NCI-H1417 (cell line): ENCODE results near the gene ADGRG4.
"Not testable (repeated sequence)": the region's sequence is repeated elsewhere in the genome, so short reads cannot be mapped to it uniquely, and the experiment has no call there.

Experiments
- DNase-seq, 3 experiments: peaks; one replicate each; lab custom pipeline; 2025; lab: John Stamatoyannopoulos, UW

ADGRG4 gene, protein sequence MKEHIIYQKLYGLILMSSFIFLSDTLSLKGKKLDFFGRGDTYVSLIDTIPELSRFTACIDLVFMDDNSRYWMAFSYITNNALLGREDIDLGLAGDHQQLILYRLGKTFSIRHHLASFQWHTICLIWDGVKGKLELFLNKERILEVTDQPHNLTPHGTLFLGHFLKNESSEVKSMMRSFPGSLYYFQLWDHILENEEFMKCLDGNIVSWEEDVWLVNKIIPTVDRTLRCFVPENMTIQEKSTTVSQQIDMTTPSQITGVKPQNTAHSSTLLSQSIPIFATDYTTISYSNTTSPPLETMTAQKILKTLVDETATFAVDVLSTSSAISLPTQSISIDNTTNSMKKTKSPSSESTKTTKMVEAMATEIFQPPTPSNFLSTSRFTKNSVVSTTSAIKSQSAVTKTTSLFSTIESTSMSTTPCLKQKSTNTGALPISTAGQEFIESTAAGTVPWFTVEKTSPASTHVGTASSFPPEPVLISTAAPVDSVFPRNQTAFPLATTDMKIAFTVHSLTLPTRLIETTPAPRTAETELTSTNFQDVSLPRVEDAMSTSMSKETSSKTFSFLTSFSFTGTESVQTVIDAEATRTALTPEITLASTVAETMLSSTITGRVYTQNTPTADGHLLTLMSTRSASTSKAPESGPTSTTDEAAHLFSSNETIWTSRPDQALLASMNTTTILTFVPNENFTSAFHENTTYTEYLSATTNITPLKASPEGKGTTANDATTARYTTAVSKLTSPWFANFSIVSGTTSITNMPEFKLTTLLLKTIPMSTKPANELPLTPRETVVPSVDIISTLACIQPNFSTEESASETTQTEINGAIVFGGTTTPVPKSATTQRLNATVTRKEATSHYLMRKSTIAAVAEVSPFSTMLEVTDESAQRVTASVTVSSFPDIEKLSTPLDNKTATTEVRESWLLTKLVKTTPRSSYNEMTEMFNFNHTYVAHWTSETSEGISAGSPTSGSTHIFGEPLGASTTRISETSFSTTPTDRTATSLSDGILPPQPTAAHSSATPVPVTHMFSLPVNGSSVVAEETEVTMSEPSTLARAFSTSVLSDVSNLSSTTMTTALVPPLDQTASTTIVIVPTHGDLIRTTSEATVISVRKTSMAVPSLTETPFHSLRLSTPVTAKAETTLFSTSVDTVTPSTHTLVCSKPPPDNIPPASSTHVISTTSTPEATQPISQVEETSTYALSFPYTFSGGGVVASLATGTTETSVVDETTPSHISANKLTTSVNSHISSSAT (N-terminal part only)

DNA sequence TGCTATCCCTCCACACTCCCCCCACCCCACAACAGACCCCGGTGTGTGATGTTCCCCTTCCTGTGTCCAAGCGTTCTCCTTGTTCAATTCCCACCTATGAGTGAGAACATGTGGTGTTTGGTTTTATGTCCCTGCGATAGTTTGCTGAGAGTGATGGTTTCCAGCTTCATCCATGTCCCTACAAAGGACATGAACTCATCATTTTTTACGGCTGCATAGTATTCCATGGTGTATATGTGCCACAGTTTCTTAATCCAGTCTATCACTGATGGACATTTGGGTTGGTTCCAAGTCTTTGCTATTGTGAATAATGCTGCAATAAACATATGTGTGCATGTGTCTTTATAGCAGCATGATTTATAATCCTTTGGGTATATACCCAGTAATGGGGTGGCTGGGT lies at the start of gene ADGRG4:
TSS of gene ADGRG4 (plus strand) at position 243 of the 400 bp plus-strand sequence. CDS start 7,815 bp downstream, outside the sequence.
- DNase-seq: not testable (repeated sequence)

DNA sequence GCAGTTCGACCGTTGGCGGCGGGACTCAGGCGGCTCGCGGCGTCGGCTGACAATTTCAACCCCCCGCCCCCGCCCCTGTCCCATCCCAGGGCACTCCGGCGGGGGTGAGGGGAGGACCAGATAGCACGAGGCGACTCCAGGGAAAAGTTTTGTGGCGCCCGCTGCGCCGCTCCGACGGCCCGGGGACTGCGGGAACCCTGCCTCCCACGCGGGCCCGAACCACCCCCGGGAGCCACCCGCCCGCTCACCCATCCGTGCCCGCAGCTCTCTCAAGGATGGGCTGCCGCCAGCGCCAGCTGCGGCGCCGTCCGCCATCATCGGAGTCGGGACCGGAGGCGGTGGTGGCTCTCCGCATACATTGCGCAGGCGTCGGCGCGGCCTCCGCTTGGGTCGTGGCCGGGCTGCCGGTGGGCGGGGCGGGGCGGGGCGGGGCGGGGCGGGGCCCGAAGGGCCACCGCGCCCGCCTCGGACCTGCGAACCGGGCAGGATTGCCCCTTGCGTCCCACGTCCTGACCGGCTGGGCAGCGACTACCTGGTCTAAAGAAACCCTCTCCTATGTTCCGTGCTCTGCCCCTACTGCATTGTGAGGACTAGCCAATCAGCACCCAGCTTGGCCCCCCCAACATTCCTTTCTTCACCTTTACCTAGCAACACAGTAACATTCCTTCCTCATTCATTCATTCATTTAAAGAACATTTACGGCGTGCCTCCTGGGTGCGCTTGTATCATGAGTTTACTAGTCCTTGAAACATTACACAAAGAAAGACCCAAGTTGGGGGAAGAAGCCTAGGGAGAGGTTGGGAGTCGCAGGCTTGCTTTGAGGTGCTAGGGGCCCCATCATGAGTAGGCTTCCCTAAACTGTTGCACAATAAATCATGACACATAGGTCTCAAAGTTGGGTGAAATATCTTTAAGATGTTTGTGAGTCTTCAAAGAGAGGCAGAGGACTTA lies 49.4 kb upstream of the ADGRG4 start, which contains the start of gene MAP7D3:
TSS of gene MAP7D3 (minus strand) at position 360 of the 951 bp plus-strand sequence. CDS start at position 318, 42 bp downstream.
- DNase-seq: peak in 2 of 3 experiments; percentile 60 to 72

DNA sequence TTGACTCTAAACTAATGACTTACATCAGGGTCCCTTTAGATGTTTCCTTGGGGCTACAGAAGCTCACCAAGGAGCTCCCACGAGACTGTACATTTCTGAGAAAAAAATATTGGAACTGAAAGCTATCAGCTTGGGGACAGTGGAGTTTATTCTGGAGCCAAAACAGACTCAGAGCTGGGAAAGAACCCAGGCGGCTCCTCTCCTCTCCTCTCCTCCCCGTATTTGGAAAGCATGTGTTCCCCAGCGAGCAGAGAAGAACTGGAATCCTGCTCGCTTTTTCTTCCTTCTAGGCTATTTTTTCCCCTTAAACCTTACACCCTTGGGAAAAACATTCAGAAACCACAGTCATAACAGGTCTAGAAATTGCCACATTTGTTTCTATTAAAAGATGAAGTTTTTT lies 45.2 kb upstream of the ADGRG4 start:
- no peak for DNase-seq

DNA sequence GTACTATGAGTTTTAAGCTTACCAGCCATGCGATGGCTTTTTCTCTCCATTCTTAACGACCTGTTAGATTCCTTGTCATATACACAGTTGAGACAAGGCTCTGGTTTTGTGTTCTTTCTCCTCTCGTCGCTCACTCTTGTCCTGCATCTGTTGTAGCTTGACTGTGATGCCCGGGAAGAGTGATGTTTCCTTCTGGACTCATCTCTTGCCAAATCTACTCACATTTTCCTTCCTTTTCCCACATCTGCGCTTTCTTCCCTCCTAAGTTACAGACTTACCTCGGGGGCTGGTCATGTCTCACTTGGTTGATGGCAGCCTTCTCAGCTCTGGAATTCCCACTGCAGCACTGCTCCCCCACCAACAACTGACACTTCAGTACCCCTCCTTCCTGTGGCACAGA lies 44.7 kb upstream of the ADGRG4 start:
- no peak for DNase-seq

DNA sequence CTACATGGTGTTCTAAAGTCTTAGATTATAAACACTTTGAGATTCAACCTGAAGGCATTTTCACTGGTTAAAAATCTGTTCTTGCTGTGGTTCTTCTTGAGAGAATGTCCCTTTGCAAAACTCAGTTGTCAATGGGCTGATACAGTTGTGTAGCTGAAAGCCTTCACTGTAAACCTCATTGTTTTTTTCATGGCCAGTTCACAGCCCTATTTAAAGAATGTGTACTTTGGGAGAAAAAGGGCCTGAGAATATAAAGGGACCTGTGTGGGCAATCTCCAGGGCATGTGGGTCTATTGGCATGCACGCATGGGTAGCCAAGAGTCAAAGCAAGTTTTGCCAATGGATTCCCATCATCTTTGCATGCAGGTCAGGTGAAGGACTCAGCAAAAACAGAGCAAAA lies 41.8 kb upstream of the ADGRG4 start:
- DNase-seq: no peak

DNA sequence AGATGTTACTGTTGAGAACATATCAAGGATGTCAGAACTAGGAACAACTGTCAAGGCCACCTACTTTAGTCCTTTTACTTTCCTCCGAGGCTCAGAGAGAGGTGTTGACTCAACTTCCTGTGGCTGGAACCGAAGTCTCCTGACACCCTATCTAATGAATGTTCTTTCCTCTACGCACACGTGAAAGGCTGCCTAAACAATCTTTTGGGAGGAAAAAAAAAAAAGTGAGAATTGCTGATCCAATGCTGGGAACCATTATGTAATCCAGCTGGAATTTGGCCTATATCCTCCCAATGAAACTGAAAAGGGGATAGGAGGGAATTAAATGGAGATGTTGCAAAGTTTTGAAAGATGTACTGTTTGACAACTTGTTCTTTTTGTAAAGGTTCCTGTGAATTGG lies 41.2 kb upstream of the ADGRG4 start:
- no peak for DNase-seq

DNA sequence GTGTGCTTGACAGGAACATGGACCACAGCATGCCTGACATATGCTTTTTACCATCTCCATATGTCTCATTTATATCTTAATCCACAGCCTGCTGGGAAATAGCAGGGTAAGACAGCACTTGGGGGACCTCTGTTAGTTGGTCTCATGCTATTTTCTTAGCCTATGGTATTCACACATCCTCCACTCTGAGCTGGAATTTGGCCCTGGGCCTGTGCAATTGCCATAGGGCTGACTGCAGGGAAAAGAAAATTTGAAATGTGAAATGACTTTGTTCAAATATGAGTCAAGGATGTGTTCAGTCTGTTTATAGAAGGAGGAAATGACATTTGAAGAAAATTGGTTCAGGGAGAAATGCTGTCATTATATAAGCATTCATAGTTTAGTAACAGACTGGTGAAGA lies 40.0 kb upstream of the ADGRG4 start:
- no peak for DNase-seq

DNA sequence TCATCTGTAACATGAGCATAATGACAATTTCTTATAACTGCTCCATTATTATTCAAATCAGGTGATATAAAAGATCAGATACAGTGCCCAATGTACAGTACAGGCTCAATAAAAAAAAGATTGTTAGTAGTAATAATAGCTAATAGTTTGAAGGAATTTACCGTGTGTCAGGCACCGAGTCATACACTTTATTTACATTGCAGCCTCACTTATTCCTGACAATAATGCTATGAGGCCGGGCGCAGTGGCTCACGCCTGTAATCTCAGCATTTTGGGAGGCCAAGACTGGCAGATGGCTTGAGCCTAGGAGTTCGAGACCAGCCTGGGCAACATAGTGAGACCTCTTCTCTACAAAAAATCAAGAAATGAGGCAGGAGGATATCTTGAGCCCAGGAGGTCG lies 39.4 kb upstream of the ADGRG4 start:
- DNase-seq: no peak

DNA sequence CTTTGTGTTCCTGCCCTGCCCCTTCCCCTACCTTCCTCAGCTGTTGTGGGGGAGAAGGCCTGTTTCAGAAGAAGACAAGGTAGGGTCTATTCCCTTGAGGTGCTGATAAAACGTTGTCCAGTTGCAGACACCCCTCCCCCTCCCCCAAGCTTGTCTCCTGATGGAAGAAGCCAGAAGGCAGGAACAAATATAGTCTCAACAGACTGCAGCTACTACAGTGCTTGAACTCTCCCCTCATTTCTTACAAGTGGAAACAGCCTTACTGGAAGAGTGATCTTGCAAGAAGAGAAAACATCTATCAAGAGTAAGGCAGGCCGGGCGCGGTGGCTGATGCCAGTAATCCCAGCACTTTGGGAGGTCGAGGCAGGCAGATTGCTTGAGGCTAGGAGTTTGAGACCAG lies 38.5 kb upstream of the ADGRG4 start:
- DNase-seq: no peak

DNA sequence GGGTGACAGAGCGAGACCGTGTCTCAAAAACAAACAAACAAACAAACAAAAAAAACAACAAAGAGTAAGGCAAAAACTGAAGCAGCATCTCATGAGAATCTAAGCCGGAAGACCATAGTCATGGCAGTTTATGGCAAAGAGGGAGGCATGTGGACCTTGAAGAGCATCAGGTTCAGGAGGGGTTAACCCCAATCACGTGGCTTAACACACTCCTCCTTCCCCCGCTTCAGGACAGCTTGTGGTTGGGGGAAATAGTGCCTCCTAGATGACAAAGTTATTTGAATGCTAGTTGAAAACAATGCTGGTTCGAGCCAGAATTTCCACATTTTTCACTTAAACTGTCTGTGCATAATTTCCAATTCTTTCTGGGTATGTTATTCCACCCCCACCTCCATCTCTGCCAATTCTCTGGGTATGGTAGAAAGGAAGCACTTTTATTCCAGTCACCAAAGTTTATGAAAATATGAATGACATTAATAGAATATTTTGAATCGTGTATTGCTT lies 37.9 kb upstream of the ADGRG4 start:
- no peak for DNase-seq

DNA sequence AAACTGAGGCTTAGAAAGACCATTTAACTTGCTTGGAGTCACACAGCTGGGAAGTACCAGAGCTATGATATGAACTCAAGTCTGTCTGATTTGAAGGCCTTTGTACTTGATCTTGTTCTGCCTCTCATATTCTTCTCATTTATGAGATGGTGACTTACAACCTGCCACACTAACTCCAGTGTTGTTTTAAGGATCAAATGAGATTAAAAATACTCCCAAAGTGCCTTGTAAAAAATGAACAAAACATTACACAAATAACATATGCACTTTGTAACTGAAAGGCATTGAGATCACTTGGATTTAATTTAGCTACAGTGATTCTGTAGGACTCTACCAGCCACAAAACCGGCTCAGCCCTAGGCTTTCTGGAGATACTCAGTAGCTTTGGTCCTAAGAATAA lies 33.9 kb upstream of the ADGRG4 start:
- DNase-seq: no peak

DNA sequence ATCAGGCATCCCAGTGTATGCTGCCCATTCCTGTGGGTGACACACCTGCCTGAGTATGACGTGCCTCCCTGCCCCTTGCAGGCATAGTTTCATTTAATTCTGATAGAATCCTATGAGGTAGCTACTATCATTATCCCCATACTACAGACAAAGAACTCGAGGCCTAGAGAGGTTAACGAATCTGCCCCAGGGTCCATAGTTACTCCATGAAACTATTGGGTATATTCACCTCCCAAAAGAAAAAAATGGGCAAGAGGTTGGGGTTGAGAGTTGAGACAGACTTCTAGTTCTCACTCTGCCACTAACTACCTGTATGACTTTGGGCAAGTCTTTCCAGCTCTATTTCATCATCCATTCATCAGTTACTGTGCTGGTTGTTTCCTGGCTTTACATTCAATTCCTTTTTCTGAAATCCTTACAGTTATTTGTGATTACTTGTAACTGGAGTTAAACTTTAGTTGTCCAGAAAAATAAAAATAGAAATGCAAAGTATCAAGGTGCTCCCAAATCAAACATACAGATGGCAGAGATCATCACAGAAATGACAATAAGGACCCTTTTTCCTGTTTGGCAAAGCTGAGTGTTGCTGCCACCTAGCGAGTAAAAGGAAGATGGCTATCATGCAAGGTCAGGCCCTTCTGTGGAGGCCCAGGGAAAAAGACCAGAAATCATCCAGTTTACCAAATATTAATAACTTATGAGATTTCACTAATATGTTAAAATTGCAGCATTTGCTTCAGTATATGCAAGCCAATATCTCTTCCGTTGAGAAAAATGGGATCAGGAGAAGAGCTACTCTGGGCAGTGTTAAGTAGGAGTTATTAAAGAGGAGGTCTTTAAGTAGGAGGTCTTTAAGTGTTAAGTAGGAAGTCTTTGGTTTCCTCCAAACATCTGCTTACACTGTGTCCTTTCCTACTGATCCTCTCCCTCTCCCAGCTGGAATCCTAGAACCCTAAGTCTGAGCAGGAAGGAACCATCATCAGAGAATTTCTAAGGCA lies 32.4 kb upstream of the ADGRG4 start:
- peak; percentile 14 to 78 (median 44) for DNase-seq

DNA sequence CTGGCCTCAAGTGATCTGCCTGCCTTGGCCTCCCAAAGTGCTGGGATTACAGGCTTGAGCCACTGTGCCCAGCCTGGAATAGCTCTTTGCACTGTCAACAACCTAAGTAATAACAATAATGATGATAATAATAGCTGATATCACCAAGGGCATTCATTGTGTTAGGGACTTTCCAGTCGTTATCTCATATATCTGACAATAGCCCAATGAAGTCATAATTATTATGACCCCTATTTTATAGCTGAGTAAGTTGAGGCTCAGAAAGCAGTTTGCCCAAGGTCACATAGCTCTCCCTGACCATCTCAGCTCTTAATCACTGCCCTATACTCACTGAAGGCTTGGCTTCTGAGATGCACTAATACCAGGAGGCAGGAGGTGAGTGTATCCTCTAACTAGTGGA lies 30.8 kb upstream of the ADGRG4 start:
- no peak for DNase-seq

DNA sequence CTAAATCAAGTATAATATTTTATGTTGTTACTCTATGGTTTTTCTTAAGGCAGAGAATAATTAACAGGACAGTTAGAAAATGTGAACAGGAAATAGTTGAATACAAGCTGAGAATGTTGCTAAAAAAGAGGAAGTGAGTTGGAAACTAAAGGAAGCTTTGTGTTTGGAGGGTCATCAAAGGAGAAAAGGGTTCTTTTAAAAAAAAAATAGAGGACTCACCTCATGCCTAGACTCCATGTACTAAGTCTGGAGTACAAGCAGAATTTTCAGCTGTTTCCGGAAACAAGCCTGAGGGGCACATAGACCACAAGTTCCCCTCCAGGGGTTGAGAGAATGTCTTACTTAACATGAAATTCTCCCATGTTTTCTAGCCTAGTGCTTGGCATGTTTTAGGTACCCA lies 29.5 kb upstream of the ADGRG4 start:
- no peak for DNase-seq

DNA sequence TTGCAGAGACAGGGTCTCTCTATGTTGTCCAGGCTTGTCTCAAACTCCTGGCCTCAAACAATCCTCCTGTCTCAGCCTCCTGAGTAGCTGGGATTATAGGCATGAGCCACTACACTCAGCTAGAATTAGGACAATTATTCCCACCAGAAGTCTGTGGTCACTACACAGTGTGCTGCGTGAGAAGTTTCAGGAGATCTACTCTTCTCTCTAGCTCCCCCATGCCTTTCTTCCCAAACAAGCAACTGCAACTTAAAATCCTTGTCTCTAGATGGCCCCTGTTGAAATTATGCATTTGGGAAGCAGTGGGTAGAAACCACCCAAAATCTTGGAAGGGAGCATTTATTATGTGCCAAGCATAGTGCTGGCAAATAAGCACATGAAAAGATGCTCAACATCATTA lies 28.4 kb upstream of the ADGRG4 start:
- no peak for DNase-seq

DNA sequence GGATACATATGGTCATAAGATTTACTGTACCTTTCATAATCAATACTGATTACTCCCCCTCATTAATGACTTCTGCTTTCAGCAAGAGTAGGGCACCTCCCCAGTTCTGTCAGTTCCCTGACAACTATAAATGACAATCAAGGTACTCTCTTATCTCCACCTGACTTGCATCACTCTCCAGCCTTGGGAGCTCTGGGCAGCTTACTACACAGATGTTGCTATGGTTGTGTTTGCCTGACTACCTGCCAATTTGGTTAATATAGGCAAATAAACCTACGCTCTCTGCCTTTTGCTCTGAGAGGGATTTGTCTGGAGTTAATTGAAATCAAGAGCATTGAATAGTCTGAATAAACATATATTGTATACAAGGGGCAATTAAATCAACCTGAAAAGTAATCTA lies 26.8 kb upstream of the ADGRG4 start:
- peak in 2 of 3 experiments; percentile 14 to 73 for DNase-seq

DNA sequence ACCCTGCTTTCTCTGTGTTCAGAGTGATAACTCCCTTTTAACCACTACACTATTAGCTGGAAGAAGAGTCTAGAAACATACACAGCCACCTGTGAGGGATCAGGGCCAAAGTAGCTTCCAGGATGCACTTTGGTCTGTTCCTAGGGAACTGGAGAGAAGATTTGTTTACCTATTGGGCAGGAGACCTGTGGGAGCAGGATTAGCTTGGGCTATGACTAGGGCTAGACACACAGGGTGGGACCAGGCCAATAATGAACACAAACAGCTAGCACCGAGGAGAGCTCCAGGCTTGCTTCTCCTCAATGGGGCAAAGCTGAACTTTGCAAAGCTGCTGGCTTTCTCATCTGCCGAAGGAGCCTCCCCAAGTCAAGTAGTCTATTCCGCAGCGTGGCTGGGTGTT lies 25.2 kb upstream of the ADGRG4 start:
- DNase-seq: no peak

DNA sequence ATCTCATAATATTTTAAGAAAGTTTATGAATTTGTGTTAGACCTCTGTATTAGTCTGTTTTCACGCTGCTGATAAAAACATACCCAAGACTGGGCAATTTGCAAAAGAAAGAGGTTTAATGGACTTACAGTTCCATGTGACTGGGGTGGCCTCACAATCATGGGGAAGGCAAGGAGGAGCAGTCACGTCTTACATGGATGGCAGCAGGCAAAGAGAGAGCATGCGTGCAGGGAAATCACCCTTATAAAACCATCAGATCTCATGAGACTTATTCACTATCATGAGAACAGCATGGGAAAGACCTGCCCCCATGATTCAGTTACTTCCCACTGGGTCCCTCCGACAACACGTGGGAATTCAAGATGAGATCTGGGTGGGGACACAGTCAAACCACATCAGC lies 14.4 kb upstream of the ADGRG4 start:
- not testable (repeated sequence) for DNase-seq

DNA sequence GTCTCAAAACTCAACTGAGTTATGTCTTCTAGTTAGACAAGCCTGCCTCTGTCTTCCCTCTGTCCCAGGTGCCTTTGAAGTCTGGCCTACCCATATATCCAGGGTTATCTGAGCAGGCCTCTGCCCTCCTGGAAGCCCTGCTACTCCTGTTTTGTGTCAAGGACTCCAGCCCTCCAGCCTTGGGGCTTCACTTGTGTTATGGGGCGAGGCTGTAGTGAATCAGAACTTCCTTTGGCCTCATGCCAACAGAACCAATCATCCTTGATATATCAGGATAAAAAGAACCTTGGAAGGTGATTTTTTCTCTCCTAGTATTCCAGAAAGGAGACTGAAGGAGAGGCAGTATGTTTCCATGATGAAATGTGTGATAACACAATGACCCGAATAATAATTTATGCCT lies 8.9 kb upstream of the ADGRG4 start:
- DNase-seq: no peak

DNA sequence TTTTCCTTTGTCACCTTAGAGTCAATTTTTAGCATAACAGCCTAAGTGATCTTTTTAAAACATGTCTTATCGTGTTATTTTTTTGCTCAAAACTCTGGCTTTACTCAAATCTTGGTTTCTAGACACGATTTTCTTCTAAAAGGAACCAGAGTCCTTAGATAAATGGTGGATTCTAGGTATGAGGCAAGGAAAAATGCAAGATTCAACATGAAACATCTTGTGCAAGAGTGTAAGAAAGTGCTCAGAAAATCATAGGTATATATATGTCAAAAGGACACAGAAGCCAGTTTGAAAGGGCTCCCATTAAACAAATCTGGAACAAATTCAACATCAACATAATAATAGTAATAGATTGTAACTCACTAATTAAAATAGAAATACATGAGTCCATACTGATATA lies 8.1 kb upstream of the ADGRG4 start:
- no peak for DNase-seq
